ENCODE data around the gene ZMYND10. TPM values are rescaled to one million over a fixed set of nuclear protein-coding genes. Genes with fewer than 3 reads are reported as not detected.

ZMYND10 gene
- total RNA-seq, 4 donors from 2014 or later, result 0.42 to 1.8 (median 0.74) TPM; not detected in 1

GRCh38 chr3:50330330-50330729 lies 15.2 kb downstream of the ZMYND10 start:
- TF ChIP-seq POLR2A (IDR thresholded peaks at IDR 0.05) (no peak), CTCF (IDR thresholded peaks at IDR 0.05) (no peak)
- no peak for DNase-seq (ENCODE audit: low spot score in 2 of 2)
- H3K4me3 ChIP-seq (ENCODE audit: low read depth, poor library complexity, severe bottlenecking), result no peak overlapping the region
- intact Hi-C loops (cut with DNase I; ENCODE audit: low total_unique reads), result no loop called here
- 85 to 89% methylated on average over 9 to 10 of the region's 10 CpGs for WGBS, 2 donors

- no peak for TF ChIP-seq POLR2A (IDR thresholded peaks at IDR 0.05)
- no peak for TF ChIP-seq CTCF (IDR thresholded peaks at IDR 0.05)
- DNase-seq (ENCODE audit: low spot score in 2 of 2), result peak; percentile 97 to 100
- intact Hi-C loops (cut with DNase I; ENCODE audit: low total_unique reads), result no loop called here
- WGBS, 2 donors, result 2% methylated on average over 35 to 39 of the region's 55 CpGs
- H3K4me3 ChIP-seq (ENCODE audit: low read depth, poor library complexity, severe bottlenecking), result peak within 1 kb of the TSS; percentile 73
These were observed 17.4 kb downstream of the ZMYND10 start, which contains the start of gene TUSC2 for GRCh38 chr3:50327943-50328691. TUSC2 (minus strand) TSS chr3:50328223; CDS start chr3:50328099, 124 bp downstream.

GRCh38 chr3:50327129-50327528 lies 18.4 kb downstream of the ZMYND10 start:
- TF ChIP-seq CTCF (IDR thresholded peaks at IDR 0.05) (no peak), POLR2A (IDR thresholded peaks at IDR 0.05) (no peak)
- intact Hi-C loops (cut with DNase I; ENCODE audit: low total_unique reads), result no loop called here
- 68 to 72% methylated on average over 4 of the region's 4 CpGs for WGBS, 2 donors
- peak overlapping the region; percentile 73 for H3K4me3 ChIP-seq (ENCODE audit: low read depth, poor library complexity, severe bottlenecking)
- DNase-seq (ENCODE audit: low spot score in 2 of 2), result peak in 1 of 2 donors; percentile 16

- TF ChIP-seq CTCF (IDR thresholded peaks at IDR 0.05), result no peak
- TF ChIP-seq POLR2A (IDR thresholded peaks at IDR 0.05), result no peak
- no peak for DNase-seq (ENCODE audit: low spot score in 2 of 2)
- WGBS, 2 donors, result 89 to 91% methylated on average over 8 of the region's 8 CpGs
- intact Hi-C loops (cut with DNase I; ENCODE audit: low total_unique reads), result no loop called here
- no peak overlapping the region for H3K4me3 ChIP-seq (ENCODE audit: low read depth, poor library complexity, severe bottlenecking)
These were observed 19.4 kb downstream of the ZMYND10 start for GRCh38 chr3:50326182-50326541.

GRCh38 chr3:50325497-50326181 lies 19.9 kb downstream of the ZMYND10 start:
- intact Hi-C loops (cut with DNase I; ENCODE audit: low total_unique reads), result no loop called here
- TF ChIP-seq CTCF (IDR thresholded peaks at IDR 0.05) (no peak), POLR2A (IDR thresholded peaks at IDR 0.05) (no peak)
- H3K4me3 ChIP-seq (ENCODE audit: low read depth, poor library complexity, severe bottlenecking), result no peak overlapping the region
- 81 to 86% methylated on average over 10 to 11 of the region's 11 CpGs for WGBS, 2 donors
- DNase-seq (ENCODE audit: low spot score in 2 of 2), result no peak
